ENCODE measurements around the gene UNC5A. TPM values are rescaled to one million over a fixed set of nuclear protein-coding genes. Genes with fewer than 3 reads are reported as not detected.

UNC5A gene
- total RNA-seq, 1 experiment from 2014 or later, result 10.1 TPM

DNA sequence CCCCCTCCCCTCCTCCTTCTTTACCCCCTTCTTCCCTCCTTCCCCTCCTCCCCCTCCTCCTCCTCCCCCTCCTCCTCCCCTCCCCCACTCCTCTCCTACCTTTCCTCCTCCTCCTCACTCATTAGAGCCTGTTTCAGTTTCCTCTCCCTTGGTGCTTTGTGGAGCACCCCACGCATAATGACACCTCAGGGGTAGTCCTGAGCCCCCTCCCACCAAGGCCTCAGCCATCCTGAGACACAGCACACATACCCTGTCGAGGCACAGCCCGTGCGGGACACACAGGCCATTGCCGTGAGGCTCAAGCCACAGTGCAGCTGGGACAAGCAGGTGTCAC lies 53.4 kb downstream of the UNC5A start:
- no peak overlapping the region for H3K4me3 ChIP-seq (replicated peaks in 1 of 2; ENCODE audit: low read depth in 1 of 2, low read length in 2 of 2)
- intact Hi-C loops (cut with micrococcal nuclease), result no loop called here
- H3K79me2 ChIP-seq (ENCODE audit: insufficient read depth, low read length), result no peaks in the 10 kb centered on the region
- H3K27ac ChIP-seq (ENCODE audit: low read depth, low read length), result no peak overlapping the region
- no peaks in the 10 kb centered on the region for H3K36me3 ChIP-seq (ENCODE audit: control insufficient read depth in 1 of 2, insufficient read depth in 2 of 2, low read length in 2 of 2)
- H3K9ac ChIP-seq (ENCODE audit: low read length), result no peak overlapping the region
- no peak for ATAC-seq
- DNase-seq (ENCODE audit: low read depth, low spot score), result no peak
- no peaks in the 10 kb centered on the region for H3K9me3 ChIP-seq (ENCODE audit: control insufficient read depth in 1 of 2, insufficient read depth in 1 of 2, low read depth in 1 of 2, low read length in 2 of 2)
- ChIA-PET RAD21 (ENCODE audit: low non-redundant PET in 1 of 2, low total read pairs in 2 of 2, uncharacterized antibody in 2 of 2, unreplicated experiment in 2 of 2) (no interaction called here), CTCF (no interaction called here), POLR2A (no interaction called here)
- H3K9me2 ChIP-seq (ENCODE audit: insufficient read depth), result no peaks in the 10 kb centered on the region
- H3K4me2 ChIP-seq (ENCODE audit: low read length), result no peak overlapping the region
- BruUV-seq (replicated peaks), result no TSS peak
- H3K27me3 ChIP-seq (ENCODE audit: insufficient read depth, low read length), result no peaks in the 10 kb centered on the region
- TF ChIP-seq, protein P1, sequence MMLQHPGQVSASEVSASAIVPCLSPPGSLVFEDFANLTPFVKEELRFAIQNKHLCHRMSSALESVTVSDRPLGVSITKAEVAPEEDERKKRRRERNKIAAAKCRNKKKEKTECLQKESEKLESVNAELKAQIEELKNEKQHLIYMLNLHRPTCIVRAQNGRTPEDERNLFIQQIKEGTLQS (IDR thresholded peaks at IDR 0.05), result no peak
- no peak for TF ChIP-seq SRF (IDR thresholded peaks at IDR 0.05; ENCODE audit: low read depth)
- no peak for TF ChIP-seq YY1 (IDR thresholded peaks at IDR 0.05; ENCODE audit: extremely low read depth, insufficient replicate concordance, low read depth, low read length)
- no peak for TF ChIP-seq SIN3A (IDR thresholded peaks at IDR 0.05; ENCODE audit: low read depth)
- no peak for TF ChIP-seq EZH2 (IDR thresholded peaks at IDR 0.05)
- TF ChIP-seq, protein P2, sequence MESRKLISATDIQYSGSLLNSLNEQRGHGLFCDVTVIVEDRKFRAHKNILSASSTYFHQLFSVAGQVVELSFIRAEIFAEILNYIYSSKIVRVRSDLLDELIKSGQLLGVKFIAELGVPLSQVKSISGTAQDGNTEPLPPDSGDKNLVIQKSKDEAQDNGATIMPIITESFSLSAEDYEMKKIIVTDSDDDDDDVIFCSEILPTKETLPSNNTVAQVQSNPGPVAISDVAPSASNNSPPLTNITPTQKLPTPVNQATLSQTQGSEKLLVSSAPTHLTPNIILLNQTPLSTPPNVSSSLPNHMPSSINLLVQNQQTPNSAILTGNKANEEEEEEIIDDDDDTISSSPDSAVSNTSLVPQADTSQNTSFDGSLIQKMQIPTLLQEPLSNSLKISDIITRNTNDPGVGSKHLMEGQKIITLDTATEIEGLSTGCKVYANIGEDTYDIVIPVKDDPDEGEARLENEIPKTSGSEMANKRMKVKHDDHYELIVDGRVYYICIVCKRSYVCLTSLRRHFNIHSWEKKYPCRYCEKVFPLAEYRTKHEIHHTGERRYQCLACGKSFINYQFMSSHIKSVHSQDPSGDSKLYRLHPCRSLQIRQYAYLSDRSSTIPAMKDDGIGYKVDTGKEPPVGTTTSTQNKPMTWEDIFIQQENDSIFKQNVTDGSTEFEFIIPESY (IDR thresholded peaks at IDR 0.05; ENCODE audit: extremely low read depth, insufficient replicate concordance, low read length), result no peak
- no peak for TF ChIP-seq SP1 (IDR thresholded peaks at IDR 0.05; ENCODE audit: low read depth)
- no peak for TF ChIP-seq RAD21 (IDR thresholded peaks at IDR 0.05; ENCODE audit: low read depth)
- no peak for TF ChIP-seq FOSL1 (IDR thresholded peaks at IDR 0.05; ENCODE audit: low read depth)
- TF ChIP-seq ELF1 (IDR thresholded peaks at IDR 0.05; ENCODE audit: borderline replicate concordance, low read depth), result no peak
- no peaks in the 10 kb centered on the region for H3K4me1 ChIP-seq (ENCODE audit: control insufficient read depth in 1 of 2, insufficient read depth in 2 of 2, low read length in 2 of 2)
- no peaks in the 10 kb centered on the region for H4K20me1 ChIP-seq (ENCODE audit: insufficient read depth)
- H2AFZ ChIP-seq (ENCODE audit: low read depth, low read length, poor library complexity, severe bottlenecking), result no peak overlapping the region
